HepG2 (cell line): ENCODE data around the gene MARCHF2. TPM values are rescaled to one million over a fixed set of nuclear protein-coding genes. Genes with fewer than 3 reads are reported as not detected.
A peak's percentile ranks its signal among the peaks of the same experiment; 100 is the strongest.

ENCODE experiments used
- AHR ChIP-seq: IDR thresholded peaks from 2 replicates; pipeline ENCODE4 v1.6.1; 2018; ENCODE audit warnings: missing genetic modification reagents, missing compliant biosample characterization
- AKAP8 ChIP-seq: sonication (generic); formaldehyde crosslinking; IDR thresholded peaks from 2 replicates; pipeline ENCODE4 v1.5.1; 2020; ENCODE audit warnings: mild to moderate bottlenecking, missing genetic modification reagents
- ATRX ChIP-seq: sonication (generic); formaldehyde crosslinking; IDR thresholded peaks from 2 replicates; pipeline ENCODE4 v1.4.0; 2020; ENCODE audit warnings: missing genetic modification reagents, borderline replicate concordance
- CCDC6 ChIP-seq: sonication (generic); formaldehyde crosslinking; IDR thresholded peaks from 2 replicates; pipeline ENCODE4 v1.8.1; 2022; ENCODE audit warnings: mild to moderate bottlenecking, missing genetic modification reagents, moderate library complexity
- GPN1 ChIP-seq: sonication (generic); formaldehyde crosslinking; IDR thresholded peaks from 2 replicates; pipeline ENCODE4 v1.5.1; 2020; ENCODE audit warnings: missing genetic modification reagents, borderline replicate concordance
- HNF4G ChIP-seq, 2 experiments: sonication (generic) in 1 of 2; formaldehyde crosslinking in 1 of 2; IDR thresholded peaks; 2 replicates each; pipeline versions ENCODE4 v1.4.0 to v1.6.1; 2011 to 2020; ENCODE audit warnings: borderline replicate concordance in 2 of 2, low read depth in 2 of 2, mild to moderate bottlenecking in 2 of 2, low read length in 1 of 2, missing genetic modification reagents in 1 of 2, moderate library complexity in 1 of 2
- HOXA5 ChIP-seq: sonication (generic); formaldehyde crosslinking; IDR thresholded peaks from 2 replicates; pipeline ENCODE4 v1.4.0; 2020; ENCODE audit warnings: missing genetic modification reagents
- JUND ChIP-seq: sonication (generic); formaldehyde crosslinking; IDR thresholded peaks from 2 replicates; pipeline ENCODE4 v1.8.0; 2022; ENCODE audit warnings: mild to moderate bottlenecking, missing genetic modification reagents
- KLF11 ChIP-seq: IDR thresholded peaks from 2 replicates; pipeline ENCODE4 v1.6.1; 2016; ENCODE audit warnings: missing compliant biosample characterization
- KLF12 ChIP-seq: sonication (generic); formaldehyde crosslinking; IDR thresholded peaks from 2 replicates; pipeline ENCODE4 v1.4.0; 2020; ENCODE audit warnings: missing genetic modification reagents, borderline replicate concordance
- MAFF ChIP-seq: IDR thresholded peaks from 2 replicates; pipeline ENCODE4 v1.6.1; 2011; ENCODE audit warnings: low read depth, low read length, improper control_type of control experiment
- NFRKB ChIP-seq: fragments of 450-650 bp; IDR thresholded peaks from 2 replicates; pipeline ENCODE4 v1.6.1; 2017
- NR2C2 ChIP-seq: sonication (generic); formaldehyde crosslinking; IDR thresholded peaks from 2 replicates; pipeline ENCODE4 v1.4.0; 2020; ENCODE audit warnings: missing genetic modification reagents, mild to moderate bottlenecking, moderate library complexity, borderline replicate concordance
- PAF1 ChIP-seq: IDR thresholded peaks from 2 replicates; pipeline ENCODE4 v1.6.1; 2016; ENCODE audit warnings: missing genetic modification reagents, missing compliant biosample characterization
- RAD51 ChIP-seq: fragments of 450-650 bp; IDR thresholded peaks from 2 replicates; pipeline ENCODE4 v1.6.1; 2016; ENCODE audit warnings: borderline replicate concordance
- SRSF9 ChIP-seq: fragments of 200-400 bp; formaldehyde crosslinking; IDR thresholded peaks from 2 replicates; pipeline ENCODE4 v1.6.1; 2018; ENCODE audit warnings: borderline replicate concordance, mild to moderate bottlenecking, low read depth, low read length; ENCODE audit not compliant: insufficient read depth, poor library complexity, severe bottlenecking
- THAP11 ChIP-seq: IDR thresholded peaks from 2 replicates; pipeline ENCODE4 v1.6.1; 2016; ENCODE audit warnings: missing biosample characterization, missing genetic modification reagents
- YY1 ChIP-seq: IDR thresholded peaks from 2 replicates; pipeline ENCODE4 v1.6.1; 2011; ENCODE audit warnings: low read length, low read depth, moderate library complexity, mild to moderate bottlenecking; ENCODE audit not compliant: insufficient read depth, insufficient replicate concordance
- ZBTB7A ChIP-seq: sonication (generic); formaldehyde crosslinking; IDR thresholded peaks from 2 replicates; pipeline ENCODE4 v1.8.0; 2022; ENCODE audit warnings: mild to moderate bottlenecking, missing genetic modification reagents
- ZNF142 ChIP-seq: sonication (generic); formaldehyde crosslinking; IDR thresholded peaks from 2 replicates; pipeline ENCODE4 v1.4.0; 2020; ENCODE audit warnings: missing genetic modification reagents
- ZNF382 ChIP-seq: sonication (generic); formaldehyde crosslinking; IDR thresholded peaks from 2 replicates; pipeline ENCODE4 v1.5.0; 2020; ENCODE audit warnings: missing genetic modification reagents, mild to moderate bottlenecking, borderline replicate concordance
- ZNF460 ChIP-seq: sonication (generic); formaldehyde crosslinking; IDR thresholded peaks from 2 replicates; pipeline ENCODE4 v1.5.1; 2020; ENCODE audit warnings: missing genetic modification reagents, mild to moderate bottlenecking, borderline replicate concordance
- polyA plus RNA-seq, 8 experiments: library from polyadenylated mRNA; depleted of rRNA in 3 of 8; stranded (reverse) in 7 of 8; unstranded in 1 of 8; fragments of >200 nt; fragmentation: Illumina TruSeq in 4 of 8; extraction: Trizol in 4 of 8; gene quantifications; 2 replicates each; pipeline versions ENCODE4 v1.2.1 to v1.2.3, GENCODE V29; 2011 to 2016; ENCODE audit warnings: low read depth in 4 of 8, missing spikeins in 1 of 8, mixed read lengths in 1 of 8; ENCODE audit not compliant: insufficient read depth in 1 of 8
- total RNA-seq, 5 experiments: library from RNA; depleted of rRNA; stranded (reverse); fragments of >200 nt; fragmentation: Illumina TruSeq; extraction: Trizol; gene quantifications; 2 replicates each; pipeline ENCODE4 v1.2.3, GENCODE V29; 2016; ENCODE audit warnings: low read depth in 1 of 5
- TF ChIP-seq, protein P1 (sequence below): sonication (generic); formaldehyde crosslinking; IDR thresholded peaks from 2 replicates; pipeline ENCODE4 v1.4.0; 2020; ENCODE audit warnings: mild to moderate bottlenecking, missing genetic modification reagents

The MARCHF2 gene
- total and polyA plus RNA-seq, 2 of the 13 experiments (the other 11 are each of a cell fraction or from before 2014, with no cell fraction given): 12.7 to 13.0 TPM

DNA sequence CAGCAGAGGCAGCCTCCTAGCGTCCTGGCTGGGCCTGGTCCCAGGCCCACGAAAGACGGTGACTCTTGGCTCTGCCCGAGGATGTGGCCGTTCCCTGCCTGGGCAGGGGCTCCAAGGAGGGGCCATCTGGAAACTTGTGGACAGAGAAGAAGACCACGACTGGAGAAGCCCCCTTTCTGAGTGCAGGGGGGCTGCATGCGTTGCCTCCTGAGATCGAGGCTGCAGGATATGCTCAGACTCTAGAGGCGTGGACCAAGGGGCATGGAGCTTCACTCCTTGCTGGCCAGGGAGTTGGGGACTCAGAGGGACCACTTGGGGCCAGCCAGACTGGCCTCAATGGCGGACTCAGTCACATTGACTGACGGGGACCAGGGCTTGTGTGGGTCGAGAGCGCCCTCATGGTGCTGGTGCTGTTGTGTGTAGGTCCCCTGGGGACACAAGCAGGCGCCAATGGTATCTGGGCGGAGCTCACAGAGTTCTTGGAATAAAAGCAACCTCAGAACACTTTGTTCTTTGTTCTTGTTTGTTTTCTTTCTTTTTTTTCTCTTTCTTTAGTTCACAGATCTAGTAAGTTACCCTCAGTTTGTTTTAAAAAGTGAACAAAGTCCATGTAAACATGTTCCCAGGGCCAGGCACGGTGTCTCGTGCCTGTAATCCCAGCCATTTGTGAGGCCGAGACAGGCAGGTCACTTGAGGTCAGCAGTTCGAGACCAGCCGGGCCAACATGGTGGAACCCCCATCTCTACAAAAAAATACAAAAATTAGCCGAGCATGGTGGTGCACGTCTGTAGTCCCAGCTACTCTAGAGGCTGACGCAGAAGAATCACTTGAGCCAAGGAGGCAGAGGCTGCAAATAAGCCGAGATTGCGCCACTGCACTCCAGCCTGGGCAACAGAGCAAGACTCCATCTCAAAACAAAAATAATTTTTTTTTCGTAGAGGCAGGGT, 39.0 kb upstream of the MARCHF2 start (continued):
- TF ChIP-seq GPN1 (CRISPR knock-in tag): no peak
- no peak for TF ChIP-seq RAD51
- no peak for TF ChIP-seq JUND (CRISPR knock-in tag)
- TF ChIP-seq KLF12 (CRISPR knock-in tag): peak; percentile 39; the same call in 1 of the 2 replicates
- TF ChIP-seq ZNF142 (CRISPR knock-in tag): no peak
- TF ChIP-seq, protein P1, sequence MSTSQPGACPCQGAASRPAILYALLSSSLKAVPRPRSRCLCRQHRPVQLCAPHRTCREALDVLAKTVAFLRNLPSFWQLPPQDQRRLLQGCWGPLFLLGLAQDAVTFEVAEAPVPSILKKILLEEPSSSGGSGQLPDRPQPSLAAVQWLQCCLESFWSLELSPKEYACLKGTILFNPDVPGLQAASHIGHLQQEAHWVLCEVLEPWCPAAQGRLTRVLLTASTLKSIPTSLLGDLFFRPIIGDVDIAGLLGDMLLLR: no peak
- peak; percentile 80 for TF ChIP-seq YY1
- TF ChIP-seq HNF4G (IDR thresholded peaks at IDR 0.05; ENCODE audit: borderline replicate concordance, low read depth, low read length): peak; percentile 78; the same call in 1 of the 2 replicates
- peak; percentile 86 for TF ChIP-seq HNF4G (CRISPR knock-in tag; IDR thresholded peaks at IDR 0.05; ENCODE audit: borderline replicate concordance, low read depth)
- no peak for TF ChIP-seq KLF11
- no peak for TF ChIP-seq PAF1 (CRISPR knock-in tag)
- TF ChIP-seq ZNF382 (CRISPR knock-in tag): no peak
- TF ChIP-seq ZNF460 (CRISPR knock-in tag): peak; percentile 62; the same call in 1 of the 2 replicates
- TF ChIP-seq SRSF9: no peak
- TF ChIP-seq THAP11 (CRISPR knock-in tag): peak; percentile 75
- no peak for TF ChIP-seq AKAP8 (CRISPR knock-in tag)
- no peak for TF ChIP-seq ZBTB7A (CRISPR knock-in tag)
- peak; percentile 79; the same call in 1 of the 2 replicates for TF ChIP-seq HOXA5 (CRISPR knock-in tag)
- peak; percentile 61; the same call in 1 of the 2 replicates for TF ChIP-seq NR2C2 (CRISPR knock-in tag)
- TF ChIP-seq ATRX (CRISPR knock-in tag): no peak
- TF ChIP-seq CCDC6: no peak; the same call in 1 of the 2 replicates
- TF ChIP-seq AHR (CRISPR knock-in tag): no peak
- TF ChIP-seq NFRKB: no peak
- TF ChIP-seq MAFF: no peak
